ENCODE results near the gene PPP2R3B.
"Not testable (repeated sequence)": the region's sequence is repeated elsewhere in the genome, so short reads cannot be mapped to it uniquely, and the experiment has no call there.

PPP2R3B gene

GRCh38 chrX:357693-358471 lies 28.8 kb downstream of the PPP2R3B start:
- Mint-ChIP-seq H3K36me3 (ENCODE audit: low read depth) (peaks cover 48% of the 10 kb centered on the region), H3K27ac (no peak overlapping the region), H3K27me3 (no peaks in the 10 kb centered on the region), H3K4me3 (no peak overlapping the region), H3K4me1 (ENCODE audit: low read depth) (peaks cover 8% of the 10 kb centered on the region), H3K9me3 (peaks cover 42% of the 10 kb centered on the region)
- intact Hi-C loops (cut with micrococcal nuclease), result no loop called here

GRCh38 chrX:357035-357692 lies 29.5 kb downstream of the PPP2R3B start:
- no peak overlapping the region for H3K4me3 Mint-ChIP-seq
- peaks cover 50% of the 10 kb centered on the region for H3K36me3 Mint-ChIP-seq (ENCODE audit: low read depth)
- no peak overlapping the region for H3K27ac Mint-ChIP-seq
- H3K27me3 Mint-ChIP-seq, result no peaks in the 10 kb centered on the region
- peaks cover 8% of the 10 kb centered on the region for H3K4me1 Mint-ChIP-seq (ENCODE audit: low read depth)
- intact Hi-C loops (cut with micrococcal nuclease), result no loop called here
- peaks cover 35% of the 10 kb centered on the region for H3K9me3 Mint-ChIP-seq

GRCh38 chrX:356385-357034 lies 30.2 kb downstream of the PPP2R3B start:
- H3K4me1 Mint-ChIP-seq (ENCODE audit: low read depth), result peaks cover 8% of the 10 kb centered on the region
- H3K27me3 Mint-ChIP-seq, result no peaks in the 10 kb centered on the region
- no peak overlapping the region for H3K4me3 Mint-ChIP-seq
- H3K27ac Mint-ChIP-seq, result no peak overlapping the region
- peaks cover 44% of the 10 kb centered on the region for H3K36me3 Mint-ChIP-seq (ENCODE audit: low read depth)
- H3K9me3 Mint-ChIP-seq, result peaks cover 29% of the 10 kb centered on the region
- intact Hi-C loops (cut with micrococcal nuclease), result no loop called here

- H3K9me3 Mint-ChIP-seq, result peaks cover 18% of the 10 kb centered on the region
- peaks cover 8% of the 10 kb centered on the region for H3K4me1 Mint-ChIP-seq (ENCODE audit: low read depth)
- peaks cover 39% of the 10 kb centered on the region for H3K36me3 Mint-ChIP-seq (ENCODE audit: low read depth)
- no peak overlapping the region for H3K27ac Mint-ChIP-seq
- intact Hi-C loops (cut with micrococcal nuclease), result no loop called here
- no peaks in the 10 kb centered on the region for H3K27me3 Mint-ChIP-seq
- no peak overlapping the region for H3K4me3 Mint-ChIP-seq
Measured at GRCh38 chrX:355329-356050, 31.2 kb downstream of the PPP2R3B start.

- H3K9me3 Mint-ChIP-seq, result peaks cover 7% of the 10 kb centered on the region
- peaks cover 31% of the 10 kb centered on the region for H3K36me3 Mint-ChIP-seq (ENCODE audit: low read depth)
- intact Hi-C loops (cut with micrococcal nuclease), result no loop called here
- peaks cover 8% of the 10 kb centered on the region for H3K4me1 Mint-ChIP-seq (ENCODE audit: low read depth)
- no peak overlapping the region for H3K27ac Mint-ChIP-seq
- no peaks in the 10 kb centered on the region for H3K27me3 Mint-ChIP-seq
- H3K4me3 Mint-ChIP-seq, result no peak overlapping the region
Measured at GRCh38 chrX:353566-354535, 32.9 kb downstream of the PPP2R3B start.

GRCh38 chrX:352582-353314 lies 34.0 kb downstream of the PPP2R3B start:
- Mint-ChIP-seq H3K36me3 (ENCODE audit: low read depth) (peaks cover 23% of the 10 kb centered on the region), H3K4me1 (ENCODE audit: low read depth) (peaks cover 7% of the 10 kb centered on the region), H3K4me3 (no peak overlapping the region), H3K27ac (no peak overlapping the region), H3K27me3 (no peaks in the 10 kb centered on the region), H3K9me3 (peaks cover 6% of the 10 kb centered on the region)
- intact Hi-C loops (cut with micrococcal nuclease), result no loop called here

- Mint-ChIP-seq H3K9me3 (peaks cover 10% of the 10 kb centered on the region), H3K36me3 (ENCODE audit: low read depth) (peaks cover 24% of the 10 kb centered on the region), H3K27me3 (no peaks in the 10 kb centered on the region), H3K4me3 (no peak overlapping the region), H3K4me1 (ENCODE audit: low read depth) (peaks cover 1% of the 10 kb centered on the region), H3K27ac (no peak overlapping the region)
- intact Hi-C loops (cut with micrococcal nuclease), result no loop called here
Measured at GRCh38 chrX:352181-352580, 34.5 kb downstream of the PPP2R3B start.

- Mint-ChIP-seq H3K4me3 (no peak overlapping the region), H3K36me3 (ENCODE audit: low read depth) (peaks cover 29% of the 10 kb centered on the region), H3K9me3 (peaks cover 10% of the 10 kb centered on the region), H3K27me3 (no peaks in the 10 kb centered on the region), H3K4me1 (ENCODE audit: low read depth) (no peaks in the 10 kb centered on the region), H3K27ac (no peak overlapping the region)
- intact Hi-C loops (cut with micrococcal nuclease), result no loop called here
Measured at GRCh38 chrX:351736-352135, 35.0 kb downstream of the PPP2R3B start.

- H3K36me3 Mint-ChIP-seq (ENCODE audit: low read depth), result peaks cover 33% of the 10 kb centered on the region
- H3K4me1 Mint-ChIP-seq (ENCODE audit: low read depth); H3K27me3 Mint-ChIP-seq; intact Hi-C loops (cut with micrococcal nuclease); H3K4me3 Mint-ChIP-seq; H3K27ac Mint-ChIP-seq: not testable (repeated sequence)
- peaks cover 10% of the 10 kb centered on the region for H3K9me3 Mint-ChIP-seq
Measured at GRCh38 chrX:351324-351641, 35.4 kb downstream of the PPP2R3B start.

- H3K27me3 Mint-ChIP-seq, result no peaks in the 10 kb centered on the region
- H3K27ac Mint-ChIP-seq, result no peak overlapping the region
- H3K4me3 Mint-ChIP-seq, result no peak overlapping the region
- peaks cover 10% of the 10 kb centered on the region for H3K9me3 Mint-ChIP-seq
- H3K4me1 Mint-ChIP-seq (ENCODE audit: low read depth), result no peaks in the 10 kb centered on the region
- intact Hi-C loops (cut with micrococcal nuclease), result no loop called here
- H3K36me3 Mint-ChIP-seq (ENCODE audit: low read depth), result peaks cover 39% of the 10 kb centered on the region
Measured at GRCh38 chrX:350534-351323, 36.0 kb downstream of the PPP2R3B start.

- H3K27ac Mint-ChIP-seq, result no peak overlapping the region
- no peaks in the 10 kb centered on the region for H3K27me3 Mint-ChIP-seq
- peaks cover 14% of the 10 kb centered on the region for H3K9me3 Mint-ChIP-seq
- intact Hi-C loops (cut with micrococcal nuclease), result no loop called here
- no peak overlapping the region for H3K4me3 Mint-ChIP-seq
- H3K36me3 Mint-ChIP-seq (ENCODE audit: low read depth), result peaks cover 44% of the 10 kb centered on the region
- no peaks in the 10 kb centered on the region for H3K4me1 Mint-ChIP-seq (ENCODE audit: low read depth)
Measured at GRCh38 chrX:350148-350533, 36.6 kb downstream of the PPP2R3B start.

- peaks cover 19% of the 10 kb centered on the region for H3K9me3 Mint-ChIP-seq
- no peak overlapping the region for H3K4me3 Mint-ChIP-seq
- H3K27ac Mint-ChIP-seq, result no peak overlapping the region
- H3K4me1 Mint-ChIP-seq (ENCODE audit: low read depth), result no peaks in the 10 kb centered on the region
- intact Hi-C loops (cut with micrococcal nuclease), result no loop called here
- no peaks in the 10 kb centered on the region for H3K27me3 Mint-ChIP-seq
- H3K36me3 Mint-ChIP-seq (ENCODE audit: low read depth), result peaks cover 48% of the 10 kb centered on the region
Measured at GRCh38 chrX:349702-350101, 37.0 kb downstream of the PPP2R3B start.
